Islet precursor cell (in vitro differentiated cells): ENCODE results near the gene PCSK1N.
"Not testable (repeated sequence)": the region's sequence is repeated elsewhere in the genome, so short reads cannot be mapped to it uniquely, and the experiment has no call there.

ENCODE experiments used
- DNase-seq: peaks from one replicate; pipeline ENCODE4 v3.0.0-alpha.2; 2018

PCSK1N gene, protein sequence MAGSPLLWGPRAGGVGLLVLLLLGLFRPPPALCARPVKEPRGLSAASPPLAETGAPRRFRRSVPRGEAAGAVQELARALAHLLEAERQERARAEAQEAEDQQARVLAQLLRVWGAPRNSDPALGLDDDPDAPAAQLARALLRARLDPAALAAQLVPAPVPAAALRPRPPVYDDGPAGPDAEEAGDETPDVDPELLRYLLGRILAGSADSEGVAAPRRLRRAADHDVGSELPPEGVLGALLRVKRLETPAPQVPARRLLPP

DNA sequence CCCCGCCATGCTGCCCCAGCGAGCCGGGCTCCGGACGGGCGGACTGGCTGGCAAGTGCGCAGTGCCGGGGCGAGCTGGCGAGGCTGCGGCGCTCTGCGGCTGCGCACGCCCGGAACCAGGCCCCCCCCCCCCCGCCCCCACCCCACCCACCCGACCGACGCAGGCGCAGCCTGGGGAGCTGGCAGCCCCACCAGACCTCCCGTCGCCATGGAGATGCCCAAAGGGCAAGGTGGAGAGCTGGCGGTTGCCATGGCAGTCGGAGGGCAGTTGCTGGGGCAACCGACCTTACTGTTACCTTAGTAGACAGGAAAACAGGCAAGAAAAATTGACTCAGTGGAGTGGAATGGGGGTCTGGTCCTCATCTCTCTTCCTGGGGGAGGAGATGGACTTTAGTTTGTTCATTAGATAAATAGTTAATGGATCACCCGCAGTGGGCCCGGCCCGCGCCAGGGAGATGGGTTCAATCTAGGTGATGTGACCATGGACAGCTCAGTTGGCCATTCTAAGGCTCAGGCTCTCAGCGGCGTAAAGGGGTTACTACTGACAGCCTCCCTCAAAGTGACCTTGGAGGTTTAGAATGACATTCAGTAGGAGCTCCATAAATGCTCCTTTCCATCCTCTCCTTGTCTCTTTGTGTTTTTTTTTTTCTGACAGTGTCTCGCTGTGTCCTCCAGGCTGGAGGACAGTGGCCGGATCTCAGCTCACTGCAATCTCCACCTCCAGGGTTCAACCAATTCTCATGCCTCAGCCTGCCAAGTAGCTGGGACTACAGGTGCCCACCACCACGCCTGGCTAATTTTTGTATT, at the start of gene PCSK1N:
Gene PCSK1N, minus strand, starts transcription at position 87 of the 806 bp plus-strand sequence. Its CDS starts 78 bp downstream, at position 9.
- DNase-seq: peak; percentile 87

DNA sequence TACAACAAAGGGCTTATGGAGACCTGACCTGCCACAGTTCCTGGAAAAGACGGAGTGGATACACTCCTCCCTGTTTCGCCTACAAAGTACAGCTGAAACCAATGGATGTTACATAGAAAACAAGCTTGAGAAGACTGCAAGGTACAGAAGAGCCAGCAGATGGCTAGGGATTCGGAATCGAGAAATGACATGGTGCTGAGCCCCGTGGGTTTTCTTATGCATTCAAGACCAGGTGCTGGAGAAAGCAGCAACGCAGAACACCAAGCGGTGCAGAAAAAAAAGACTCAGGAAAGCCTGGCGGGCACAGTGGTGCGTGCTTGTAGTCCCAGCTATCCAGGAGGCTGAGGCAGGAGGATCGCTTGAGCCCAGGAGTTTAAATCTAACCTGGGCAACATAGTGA, 48.3 kb upstream of the PCSK1N start:
- DNase-seq: no peak

DNA sequence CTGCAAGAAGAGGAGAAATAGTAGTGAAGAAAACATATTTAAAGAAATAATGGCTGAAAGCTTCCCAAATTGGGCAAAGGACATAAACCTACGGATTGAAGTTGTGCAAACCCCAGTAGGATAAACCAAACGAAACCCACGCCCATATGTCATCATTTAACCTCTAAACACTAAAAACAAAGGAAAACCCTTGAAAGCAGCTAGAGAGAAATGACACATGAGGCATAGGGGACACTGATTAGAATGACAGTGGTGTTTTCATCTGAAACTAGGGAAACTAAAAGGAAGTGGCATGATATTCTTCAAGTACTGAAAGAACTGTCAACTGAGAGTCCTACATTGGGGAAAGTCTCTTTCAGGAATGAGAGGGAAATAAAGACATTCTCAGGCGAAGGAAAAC, 41.5 kb upstream of the PCSK1N start:
- DNase-seq: not testable (repeated sequence)

DNA sequence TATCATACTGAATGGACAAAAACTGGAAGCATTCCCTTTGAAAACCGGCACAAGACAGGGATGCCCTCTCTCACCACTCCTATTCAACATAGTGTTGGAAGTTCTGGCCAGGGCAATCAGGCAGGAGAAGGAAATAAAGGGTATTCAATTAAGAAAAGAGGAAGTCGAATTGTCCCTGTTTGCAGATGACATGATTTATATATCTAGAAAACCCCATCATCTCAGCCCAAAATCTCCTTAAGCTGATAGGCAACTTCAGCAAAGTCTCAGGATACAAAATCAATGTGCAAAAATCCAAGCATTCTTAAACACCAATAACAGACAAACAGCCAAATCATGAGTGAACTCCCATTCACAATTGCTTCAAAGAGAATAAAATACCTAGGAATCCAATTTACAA, 36.6 kb upstream of the PCSK1N start:
- not testable (repeated sequence) for DNase-seq

DNA sequence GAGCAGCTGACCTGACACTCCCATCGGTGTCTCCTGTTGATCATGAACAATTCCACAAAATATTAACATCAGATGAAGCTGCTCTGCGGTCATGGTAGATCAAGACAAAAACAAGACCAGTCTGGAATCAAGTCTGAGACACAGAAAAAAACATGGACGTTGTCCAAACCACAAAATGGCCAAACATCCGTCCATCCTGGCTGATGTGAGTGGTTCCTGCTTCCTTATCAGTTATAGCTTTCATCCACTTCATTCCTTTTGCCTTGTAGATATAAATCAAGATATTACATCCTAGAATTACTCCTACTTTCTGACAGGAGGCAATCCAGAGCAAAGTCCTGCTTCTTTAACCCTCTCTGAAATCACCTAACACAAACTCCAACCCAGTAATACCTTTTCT, 28.8 kb upstream of the PCSK1N start:
- no peak for DNase-seq

DNA sequence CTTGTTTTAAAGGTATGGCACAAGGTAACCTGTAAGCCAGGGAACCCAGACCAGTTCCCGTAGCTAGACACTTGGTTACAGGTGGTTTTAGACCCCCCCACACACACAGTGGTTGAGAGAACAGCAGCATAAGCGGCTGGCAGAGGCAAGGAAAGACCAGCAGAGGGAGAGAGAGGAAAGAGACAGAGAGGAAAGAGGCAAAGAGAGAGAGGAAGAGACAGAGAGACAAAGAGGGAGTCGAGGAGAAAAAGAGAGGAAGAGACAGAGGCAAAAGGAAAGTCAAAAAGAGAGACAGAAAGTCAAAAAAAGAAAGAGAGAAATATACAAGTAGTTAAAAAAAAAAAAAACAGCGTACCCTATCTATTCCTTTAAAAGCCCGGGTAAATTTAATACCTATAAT, 19.5 kb upstream of the PCSK1N start:
- DNase-seq: no peak

DNA sequence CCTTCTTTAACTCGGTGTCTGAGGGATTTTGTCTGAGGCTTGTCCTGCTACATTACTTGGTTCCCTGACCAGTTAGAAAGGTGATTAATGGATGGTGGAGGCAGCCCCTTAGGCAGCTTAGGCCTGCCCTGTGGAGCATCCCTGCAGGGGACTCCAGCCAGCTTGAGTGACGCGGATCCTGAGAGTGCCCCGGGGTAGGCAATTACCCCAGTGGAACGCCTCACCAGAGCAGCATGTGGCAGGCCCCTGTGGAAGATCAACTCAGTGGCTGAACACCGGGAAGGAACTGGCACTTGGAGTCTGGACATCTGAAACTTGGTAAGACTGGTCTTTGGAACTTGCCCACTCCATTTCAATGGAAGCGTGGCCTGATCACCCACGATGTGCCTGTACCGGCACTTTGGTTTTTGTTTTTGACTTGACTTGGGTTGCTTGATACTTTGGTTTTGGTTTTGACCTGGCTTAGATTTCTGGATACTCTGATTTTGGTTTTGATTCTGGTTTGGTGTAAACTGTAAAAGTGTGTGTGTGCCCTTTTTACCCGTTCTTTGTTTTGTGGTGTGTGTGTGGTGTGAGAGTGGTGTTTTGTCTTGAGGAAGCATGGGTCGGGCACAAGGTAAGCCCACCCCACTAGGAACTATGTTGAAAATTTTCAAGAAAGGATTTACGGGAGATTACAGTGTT, 18.9 kb upstream of the PCSK1N start:
- not testable (repeated sequence) for DNase-seq

DNA sequence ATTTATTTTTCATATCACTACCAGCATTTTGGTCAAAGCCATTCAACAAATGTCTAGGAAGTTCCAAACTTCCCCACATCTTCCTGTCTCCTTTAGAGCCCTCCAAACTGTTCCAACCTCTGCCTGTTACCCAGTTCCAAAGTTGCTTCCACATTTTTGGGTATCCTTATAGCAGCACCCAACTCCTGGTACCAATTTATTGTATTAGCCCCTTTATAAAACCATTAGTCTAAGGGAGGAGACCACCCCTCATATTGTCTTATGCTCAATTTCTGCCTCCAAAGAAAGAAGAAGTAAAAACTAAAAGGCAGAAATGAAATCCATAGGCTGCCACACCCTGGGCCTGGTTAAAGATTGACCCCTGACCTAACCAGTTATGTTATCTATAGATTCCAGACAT, 18.1 kb upstream of the PCSK1N start:
- not testable (repeated sequence) for DNase-seq

DNA sequence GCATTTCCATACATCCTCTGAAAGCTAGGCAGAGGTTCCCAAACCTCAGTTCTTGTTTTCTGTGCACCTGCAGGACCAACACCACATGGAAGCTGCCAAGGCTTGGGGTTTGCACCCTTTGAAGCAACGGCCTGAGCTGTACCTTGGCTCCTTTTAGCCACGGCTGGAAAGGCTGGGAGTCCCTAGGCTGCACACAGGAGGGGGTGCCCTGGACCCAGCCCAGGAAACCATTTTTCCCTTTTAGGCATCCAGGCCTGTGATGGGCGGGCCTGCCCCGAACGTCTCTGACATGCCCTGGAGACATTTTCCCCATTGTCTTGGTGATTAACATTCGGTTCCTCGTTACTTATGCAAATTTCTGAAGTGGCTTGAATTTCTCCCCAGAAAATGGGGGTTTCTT, 17.4 kb upstream of the PCSK1N start:
- DNase-seq: no peak

DNA sequence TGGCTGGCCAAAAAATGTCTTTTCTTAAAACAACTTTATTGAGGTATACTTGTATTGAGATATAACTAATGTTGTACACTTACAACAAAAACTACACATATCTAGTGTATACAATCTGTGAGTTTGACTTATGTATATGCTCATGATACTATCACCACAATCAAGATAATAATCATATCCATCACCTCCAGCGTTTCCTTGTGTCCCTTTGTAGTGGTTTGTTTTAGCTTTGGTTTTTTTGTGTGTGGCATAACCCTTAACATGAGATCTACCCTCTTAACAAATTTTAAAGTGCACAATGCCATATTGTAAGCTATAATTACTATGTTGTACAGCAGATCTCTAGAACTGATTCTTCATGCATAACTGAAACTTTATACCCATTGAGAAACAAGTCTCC, 13.4 kb upstream of the PCSK1N start:
- no peak for DNase-seq

DNA sequence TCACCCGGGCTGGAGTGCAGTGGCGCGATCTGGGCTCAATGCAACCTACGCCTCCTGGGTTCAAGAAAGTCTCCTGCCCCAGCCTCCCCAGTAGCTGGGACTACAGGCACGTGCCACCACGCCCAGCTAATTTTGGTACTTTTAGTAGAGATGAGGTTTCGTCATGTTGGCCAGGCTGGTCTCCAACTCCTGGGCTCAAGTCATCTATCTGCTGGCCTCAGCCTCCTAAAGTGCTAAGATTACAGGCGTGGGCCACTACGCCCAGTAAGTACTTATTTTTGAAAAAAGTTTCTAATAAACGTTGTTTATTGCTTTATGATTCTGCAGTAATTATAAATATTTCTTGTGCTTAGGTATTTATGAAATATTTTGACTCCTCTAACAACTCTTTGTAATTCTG, 4.3 kb upstream of the PCSK1N start:
- DNase-seq: no peak

DNA sequence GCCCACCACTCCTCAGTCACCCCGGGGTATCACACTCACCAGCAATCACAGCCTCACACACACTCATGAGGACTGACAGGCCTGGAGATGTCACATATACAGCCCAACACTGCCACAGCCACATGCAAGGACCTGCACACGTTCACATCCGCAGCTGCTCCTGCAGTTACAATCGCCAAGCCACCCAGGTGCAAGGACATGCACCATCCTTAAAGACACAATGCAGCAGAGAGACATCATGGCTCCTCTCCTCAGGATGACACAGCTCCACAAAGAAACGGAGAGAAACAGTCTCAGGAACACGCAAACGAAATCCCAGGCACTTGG, 1.1 kb downstream of the PCSK1N start:
- no peak for DNase-seq

DNA sequence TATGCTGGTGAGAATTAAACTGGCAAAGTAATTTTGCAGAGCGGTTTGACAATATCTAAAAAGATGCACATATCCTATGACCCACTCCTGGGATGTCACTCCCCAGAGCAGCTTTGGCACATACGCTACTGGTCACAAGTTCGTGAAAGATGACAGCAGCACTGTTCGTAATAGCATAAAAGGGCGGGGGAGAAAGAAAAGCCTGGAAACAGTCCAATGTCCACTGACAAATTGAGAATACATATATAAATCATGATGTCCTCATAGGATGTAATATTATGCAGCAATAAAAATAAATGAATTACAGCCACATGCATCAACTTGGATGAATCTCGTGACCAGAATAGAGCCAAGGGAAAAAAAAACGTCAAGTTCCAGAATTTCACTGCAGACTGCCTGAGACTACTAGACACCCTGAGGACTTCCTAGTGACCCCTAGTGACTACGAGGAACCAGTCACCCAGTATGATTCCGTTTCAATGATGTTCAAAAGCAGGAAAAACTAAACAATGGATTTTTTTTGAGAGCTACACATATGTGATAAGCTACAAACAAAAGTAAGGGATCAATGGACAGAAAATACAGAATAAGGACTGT, 1.8 kb downstream of the PCSK1N start:
- DNase-seq: no peak

DNA sequence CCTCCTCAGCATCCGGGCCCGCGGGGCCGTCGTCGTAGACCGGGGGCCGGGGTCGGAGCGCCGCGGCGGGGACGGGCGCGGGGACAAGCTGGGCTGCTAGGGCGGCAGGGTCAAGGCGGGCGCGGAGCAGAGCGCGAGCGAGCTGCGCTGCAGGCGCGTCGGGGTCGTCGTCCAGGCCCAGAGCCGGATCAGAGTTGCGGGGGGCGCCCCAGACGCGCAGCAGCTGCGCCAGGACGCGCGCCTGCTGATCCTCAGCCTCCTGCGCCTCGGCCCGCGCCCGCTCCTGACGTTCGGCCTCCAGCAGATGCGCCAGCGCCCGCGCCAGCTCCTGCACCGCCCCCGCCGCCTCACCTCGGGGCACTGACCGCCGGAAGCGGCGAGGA, 3.5 kb downstream of the PCSK1N start:
- DNase-seq: peak; percentile 54

DNA sequence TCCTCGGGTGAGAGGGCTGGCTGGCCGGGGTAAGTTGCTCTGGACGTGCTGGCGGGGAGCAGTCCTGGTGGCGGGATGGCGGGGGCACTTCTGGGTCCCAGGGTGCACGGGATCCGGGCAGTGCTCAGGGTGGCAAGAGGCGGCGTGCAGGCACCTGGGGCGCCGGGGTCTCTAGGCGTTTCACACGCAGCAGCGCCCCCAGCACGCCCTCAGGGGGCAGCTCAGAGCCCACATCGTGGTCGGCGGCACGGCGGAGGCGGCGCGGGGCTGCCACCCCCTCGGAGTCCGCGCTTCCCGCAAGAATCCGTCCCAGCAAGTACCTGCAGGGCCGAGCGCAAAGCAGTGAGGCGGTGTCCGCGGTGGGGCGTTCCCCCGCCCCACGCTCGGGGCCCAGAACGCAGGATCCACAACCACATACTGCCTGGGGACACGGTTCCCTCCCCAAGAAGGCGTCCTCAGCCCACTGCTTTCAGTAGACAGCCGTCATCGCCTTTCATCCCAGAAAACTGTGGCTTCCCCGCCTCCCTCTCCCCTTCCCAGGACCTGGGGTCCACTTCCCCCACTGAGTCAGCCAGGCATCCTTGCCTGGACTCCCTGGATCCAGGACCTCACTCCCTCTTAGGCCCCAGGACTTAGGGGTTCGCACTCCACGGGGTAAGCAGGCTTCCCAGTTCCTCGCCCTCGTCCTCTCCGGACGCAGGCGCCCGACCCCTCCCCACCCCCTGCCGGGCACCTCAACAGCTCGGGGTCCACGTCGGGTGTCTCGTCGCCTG, 4.1 kb downstream of the PCSK1N start:
- DNase-seq: no peak

DNA sequence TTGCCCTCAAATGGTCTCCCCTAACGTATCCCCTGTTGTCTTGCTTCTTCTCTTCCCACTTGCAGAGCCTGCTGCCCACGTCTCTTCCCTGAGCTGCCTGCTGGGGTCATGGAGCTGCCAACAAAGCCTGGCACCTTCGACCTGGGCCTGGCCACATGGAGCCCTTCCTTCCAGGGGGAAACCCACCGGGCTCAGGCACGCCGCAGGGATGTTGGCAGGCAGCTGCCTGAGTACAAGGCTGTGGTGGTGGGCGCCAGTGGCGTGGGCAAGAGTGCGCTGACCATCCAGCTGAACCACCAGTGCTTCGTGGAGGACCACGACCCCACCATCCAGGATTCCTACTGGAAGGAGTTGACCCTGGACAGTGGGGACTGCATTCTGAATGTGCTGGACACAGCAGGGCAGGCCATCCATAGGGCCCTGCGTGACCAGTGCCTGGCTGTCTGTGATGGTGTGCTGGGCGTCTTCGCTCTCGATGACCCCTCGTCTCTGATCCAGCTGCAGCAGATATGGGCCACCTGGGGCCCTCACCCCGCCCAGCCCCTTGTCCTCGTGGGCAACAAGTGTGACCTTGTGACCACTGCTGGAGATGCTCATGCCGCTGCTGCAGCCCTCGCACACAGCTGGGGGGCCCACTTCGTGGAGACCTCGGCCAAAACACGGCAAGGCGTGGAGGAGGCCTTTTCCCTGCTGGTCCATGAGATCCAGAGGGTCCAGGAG, 6.2 kb downstream of the PCSK1N start:
- DNase-seq: no peak

DNA sequence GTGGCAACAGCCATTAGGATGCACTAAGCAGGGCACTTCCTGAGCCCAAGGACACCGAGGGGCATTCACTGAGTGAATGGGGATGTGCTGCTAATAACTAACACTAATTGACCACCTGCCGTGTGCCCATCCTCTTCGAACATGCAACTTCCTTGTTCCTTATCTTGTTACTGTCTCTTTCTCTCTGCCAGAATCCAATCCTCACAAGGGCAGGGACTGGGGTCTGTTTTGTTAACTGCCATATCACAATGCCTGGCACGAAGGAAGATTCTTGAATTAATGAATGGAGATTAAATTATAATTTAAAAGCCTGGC, 7.8 kb downstream of the PCSK1N start:
- no peak for DNase-seq

DNA sequence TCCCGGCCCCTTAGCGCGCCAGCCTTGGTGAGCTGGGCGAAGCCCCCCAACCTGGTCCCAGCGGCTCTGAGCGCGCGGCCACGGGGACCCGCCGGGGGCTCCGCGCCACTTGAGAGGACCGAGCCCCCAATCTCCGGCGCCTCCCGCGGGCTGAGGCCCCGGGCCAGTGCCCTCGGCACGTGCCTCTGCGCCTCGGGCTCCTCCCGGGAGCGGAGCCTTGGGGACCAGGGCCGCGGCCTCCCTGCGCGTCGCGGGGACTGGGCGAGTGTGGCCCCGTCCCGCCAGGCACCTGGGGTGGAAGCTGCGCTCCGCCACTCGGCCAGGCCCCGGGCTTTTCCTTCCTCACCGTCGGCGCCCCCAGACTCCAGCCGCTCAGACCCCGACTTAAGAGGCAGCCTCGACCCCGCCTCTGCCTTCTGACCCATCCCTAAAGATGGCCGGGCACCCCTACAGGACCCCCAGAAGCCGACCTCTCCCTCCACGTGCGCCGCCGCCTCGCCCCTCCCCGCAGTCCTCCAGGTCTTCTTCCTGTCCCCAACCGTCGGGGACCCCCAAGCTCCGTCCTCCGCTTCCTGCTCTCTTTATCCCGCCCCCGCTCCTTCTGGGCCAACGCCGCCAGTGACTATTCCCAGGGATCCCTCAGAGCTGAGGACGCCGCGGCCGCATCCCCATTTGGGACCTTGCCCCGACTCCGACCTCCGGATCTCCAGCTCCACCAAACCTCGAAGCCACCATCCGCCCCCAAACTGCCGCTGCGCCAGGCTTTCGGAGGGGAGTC, 8.3 kb downstream of the PCSK1N start:
- no peak for DNase-seq

DNA sequence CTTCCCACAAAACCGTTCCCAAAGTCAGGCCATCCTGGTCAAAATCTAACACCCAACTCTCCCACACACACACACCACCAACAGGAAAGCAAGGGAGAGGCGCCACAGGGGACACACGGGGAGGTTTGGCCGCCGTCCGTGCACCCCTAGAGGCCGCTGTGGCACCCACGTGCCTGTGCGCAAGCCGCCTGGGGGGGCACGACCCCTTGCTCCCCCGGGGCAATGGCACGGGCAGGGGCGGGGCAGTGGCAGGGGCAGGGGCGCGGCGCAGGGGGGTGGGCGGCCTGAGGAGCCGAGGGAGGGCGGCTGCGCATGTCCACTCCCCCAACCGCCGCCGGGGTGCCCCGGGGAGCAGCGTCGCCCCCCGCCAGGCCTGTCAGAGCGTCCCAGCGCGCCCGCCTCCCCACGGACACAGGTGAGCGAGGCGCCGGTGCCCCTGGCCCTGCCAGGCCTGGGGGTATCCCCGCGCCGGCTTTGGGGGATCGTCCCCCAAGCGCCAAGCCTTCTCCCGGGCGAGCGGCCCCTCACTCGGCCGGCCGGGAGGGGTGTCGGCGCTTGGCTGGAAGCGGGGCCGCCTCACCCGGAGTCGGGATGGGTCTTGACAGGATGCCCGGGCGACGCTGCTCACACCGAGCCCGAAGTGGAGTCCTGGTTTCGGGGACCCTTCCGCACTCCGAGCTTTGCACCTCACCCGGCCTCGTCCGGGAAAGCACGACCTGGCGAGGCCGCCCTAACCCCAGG, 9.1 kb downstream of the PCSK1N start, which contains the start of gene ERAS:
Gene ERAS, plus strand, starts transcription at position 379 of the 741 bp plus-strand sequence. CDS start 2,611 bp downstream, outside the sequence.
- DNase-seq: no peak

DNA sequence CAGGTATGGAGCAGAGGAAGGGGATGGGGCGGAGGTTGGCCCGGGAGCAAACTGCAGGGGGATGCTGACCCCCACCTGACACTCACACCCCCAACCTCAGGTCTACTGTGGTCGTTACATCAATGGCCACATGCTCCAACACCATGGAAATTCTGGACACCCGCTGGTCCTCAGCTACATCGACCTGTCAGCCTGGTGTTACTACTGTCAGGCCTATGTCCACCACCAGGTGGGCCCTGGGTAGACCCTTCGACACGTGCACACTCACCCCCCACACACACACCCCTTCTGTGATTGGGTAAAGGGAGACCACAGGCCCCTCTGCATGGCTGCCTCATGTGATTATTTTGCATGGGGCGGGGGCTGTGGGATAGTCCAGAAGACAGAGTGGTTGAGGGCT, 11.3 kb downstream of the PCSK1N start:
- DNase-seq: no peak

DNA sequence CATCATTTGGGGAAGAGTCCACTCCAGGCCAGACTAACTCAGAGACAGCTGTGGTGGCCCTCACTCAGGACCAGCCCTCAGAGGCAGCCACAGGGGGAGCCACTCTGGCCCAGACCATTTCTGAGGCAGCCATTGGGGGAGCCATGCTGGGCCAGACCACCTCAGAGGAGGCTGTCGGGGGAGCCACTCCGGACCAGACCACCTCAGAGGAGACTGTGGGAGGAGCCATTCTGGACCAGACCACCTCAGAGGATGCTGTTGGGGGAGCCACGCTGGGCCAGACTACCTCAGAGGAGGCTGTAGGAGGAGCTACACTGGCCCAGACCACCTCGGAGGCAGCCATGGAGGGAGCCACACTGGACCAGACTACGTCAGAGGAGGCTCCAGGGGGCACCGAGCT, 12.4 kb downstream of the PCSK1N start:
- DNase-seq: no peak
